SK-N-SH (cell line): Measurements from ENCODE around the gene PHF21A. TPM values are rescaled to one million over a fixed set of nuclear protein-coding genes. Genes with fewer than 3 reads are reported as not detected.

Experiments
- CTCF ChIA-PET: fragments of 300-600, 350-600 bp; formaldehyde crosslinking; extraction: SDS; loops from one replicate; lab custom pipeline; 2021; lab: Yijun Ruan, JAX
- POLR2A ChIA-PET: fragments of 350-600 bp; sonication (Branson Sonifier 250); formaldehyde crosslinking; extraction: SDS; loops from one replicate; lab custom pipeline; 2020; ENCODE audit warnings: antibody characterized with exemption, inconsistent platforms; lab: Yijun Ruan, JAX
- DNase-seq: peaks from one replicate; pipeline ENCODE4 v3.0.0; 2012
- H2AFZ ChIP-seq: fragments of 200-600 bp; sonication (generic); 2 replicates; pipeline ENCODE4 v1.8.1; 2016; ENCODE audit warnings: antibody characterized with exemption, mild to moderate bottlenecking, low read depth
- H3F3A ChIP-seq: fragments of 200-600 bp; sonication (generic); replicated peaks from 2 replicates; pipeline ENCODE3; 2016; ENCODE audit warnings: antibody characterized with exemption, mild to moderate bottlenecking; ENCODE audit not compliant: insufficient read depth
- H3K27ac ChIP-seq, 2 experiments: fragments of 200-500 bp in 1 of 2; fragments of 200-600 bp in 1 of 2; sonication (Bioruptor generic) in 1 of 2; sonication (generic), shearing (Covaris generic) in 1 of 2; 2 replicates each; pipeline versions ENCODE4 v1.5.1 to v1.6.1; 2014 to 2016; ENCODE audit warnings: low read depth in 2 of 2, inconsistent platforms in 1 of 2, low read length in 1 of 2, mild to moderate bottlenecking in 1 of 2, mixed read lengths in 1 of 2
- H3K27me3 ChIP-seq: fragments of 200-600 bp; sonication (generic), shearing (Covaris generic); 2 replicates; pipeline ENCODE4 v1.6.1; 2016; ENCODE audit warnings: mixed run types; ENCODE audit not compliant: insufficient read depth
- H3K36me3 ChIP-seq, 2 experiments: fragments of 200-500 bp in 1 of 2; fragments of 200-600 bp in 1 of 2; sonication (Bioruptor generic) in 1 of 2; sonication (generic) in 1 of 2; replicated peaks in 1 of 2; 2 replicates each; pipeline versions ENCODE3 to v1.5.1; 2014 to 2016; ENCODE audit warnings: low read length in 1 of 2, mild to moderate bottlenecking in 1 of 2; ENCODE audit not compliant: insufficient read depth in 2 of 2, control insufficient read depth in 1 of 2
- H3K4me1 ChIP-seq, 2 experiments: fragments of 200-500 bp in 1 of 2; fragments of 200-600 bp in 1 of 2; sonication (Bioruptor generic) in 1 of 2; sonication (generic), shearing (Covaris generic) in 1 of 2; 2 replicates each; pipeline versions ENCODE4 v1.5.1 to v1.6.1; 2014 to 2016; ENCODE audit warnings: low read depth in 1 of 2, low read length in 1 of 2, mixed run types in 1 of 2; ENCODE audit not compliant: insufficient read depth in 2 of 2, control insufficient read depth in 1 of 2
- H3K4me2 ChIP-seq: fragments of 200-600 bp; sonication (generic), shearing (Covaris generic); 2 replicates; pipeline ENCODE4 v1.6.1; 2017; ENCODE audit warnings: mixed run types
- H3K4me3 ChIP-seq, 2 experiments: fragments of 200-500 bp in 1 of 2; fragments of 200-600 bp in 1 of 2; sonication (Bioruptor generic) in 1 of 2; sonication (generic), shearing (Covaris generic) in 1 of 2; 2 replicates each; pipeline versions ENCODE4 v1.5.1 to v1.8.1; 2014 to 2016; ENCODE audit warnings: low read depth in 2 of 2, inconsistent platforms in 1 of 2, low read length in 1 of 2, mild to moderate bottlenecking in 1 of 2, mixed read lengths in 1 of 2, moderate library complexity in 1 of 2
- H3K79me2 ChIP-seq: fragments of 200-600 bp; sonication (generic); 2 replicates; pipeline ENCODE4 v1.8.1; 2017; ENCODE audit warnings: mild to moderate bottlenecking; ENCODE audit not compliant: insufficient read depth
- H3K9ac ChIP-seq: fragments of 200-600 bp; sonication (generic); 2 replicates; pipeline ENCODE4 v1.6.1; 2017; ENCODE audit warnings: mixed run types
- H3K9me2 ChIP-seq: fragments of 200-600 bp; sonication (generic); 2 replicates; pipeline ENCODE4 v1.6.1; 2017; ENCODE audit warnings: mixed run types
- H3K9me3 ChIP-seq: fragments of 200-600 bp; sonication (generic); 2 replicates; pipeline ENCODE4 v1.6.1; 2017; ENCODE audit warnings: mixed run types, mild to moderate bottlenecking, moderate library complexity
- H4K20me1 ChIP-seq: fragments of 200-600 bp; sonication (generic); 2 replicates; pipeline ENCODE4 v1.6.1; 2017; ENCODE audit warnings: mild to moderate bottlenecking, mixed run types; ENCODE audit not compliant: insufficient read depth
- EZH2phosphoT487 ChIP-seq: fragments of 200-600 bp; sonication (generic); IDR thresholded peaks from 2 replicates; pipeline ENCODE4 v1.6.1; 2017; ENCODE audit warnings: low read depth, mixed run types, mild to moderate bottlenecking, antibody characterized with exemption, moderate library complexity, borderline replicate concordance
- FOXJ3 ChIP-seq: sonication (generic); formaldehyde crosslinking; IDR thresholded peaks from 2 replicates; pipeline ENCODE4 v1.5.1; 2020; ENCODE audit warnings: mild to moderate bottlenecking, missing genetic modification reagents
- FOXM1 ChIP-seq: IDR thresholded peaks from 2 replicates; pipeline ENCODE4 v1.4.0; 2012; ENCODE audit warnings: low read depth, mild to moderate bottlenecking
- GABPA ChIP-seq: IDR thresholded peaks from 2 replicates; pipeline ENCODE4 v1.4.0; 2012; ENCODE audit warnings: low read depth, mild to moderate bottlenecking
- GATA2 ChIP-seq: sonication (generic); formaldehyde crosslinking; IDR thresholded peaks from 2 replicates; pipeline ENCODE4 v1.5.0; 2020; ENCODE audit warnings: mild to moderate bottlenecking, missing genetic modification reagents
- IRF3 ChIP-seq: fragments of 150-350 bp; IDR thresholded peaks from 2 replicates; pipeline ENCODE4 v1.6.1; 2016; ENCODE audit warnings: mild to moderate bottlenecking, low read depth, low read length
- JUND ChIP-seq: IDR thresholded peaks from 2 replicates; pipeline ENCODE4 v1.4.0; 2012
- MAX ChIP-seq: IDR thresholded peaks from 2 replicates; pipeline ENCODE4 v1.4.0; 2012; ENCODE audit warnings: low read depth
- NFIC ChIP-seq: IDR thresholded peaks from 2 replicates; pipeline ENCODE4 v1.4.0; 2012; ENCODE audit warnings: borderline replicate concordance
- POLR2AphosphoS5 ChIP-seq: IDR thresholded peaks from 2 replicates; pipeline ENCODE4 v1.6.1; 2012; ENCODE audit warnings: low read depth, low read length
- RAD21 ChIP-seq: IDR thresholded peaks from 2 replicates; pipeline ENCODE4 v1.6.1; 2012; ENCODE audit warnings: mild to moderate bottlenecking, low read length
- REST ChIP-seq: IDR thresholded peaks from 2 replicates; pipeline ENCODE4 v1.6.1; 2012; ENCODE audit warnings: mild to moderate bottlenecking, low read depth, low read length, moderate library complexity
- RFX5 ChIP-seq: IDR thresholded peaks from 2 replicates; pipeline ENCODE4 v1.6.1; 2012; ENCODE audit warnings: mild to moderate bottlenecking, improper control_type of control experiment, low read length
- RXRA ChIP-seq: IDR thresholded peaks from 2 replicates; pipeline ENCODE4 v1.4.0; 2012; ENCODE audit warnings: low read depth, mild to moderate bottlenecking, borderline replicate concordance
- SMC3 ChIP-seq: IDR thresholded peaks from 2 replicates; pipeline ENCODE4 v1.6.1; 2012; ENCODE audit warnings: low read depth, low read length, improper control_type of control experiment
- TAF1 ChIP-seq: IDR thresholded peaks from 2 replicates; pipeline ENCODE4 v1.6.1; 2012; ENCODE audit warnings: low read depth, mild to moderate bottlenecking, low read length, moderate library complexity, borderline replicate concordance
- TCF12 ChIP-seq: IDR thresholded peaks from 2 replicates; pipeline ENCODE4 v1.4.0; 2012
- USF2 ChIP-seq: fragments of 150-350 bp; IDR thresholded peaks from 2 replicates; pipeline ENCODE4 v1.6.1; 2017; ENCODE audit warnings: antibody characterized with exemption, low read length, low read depth, borderline replicate concordance
- YY1 ChIP-seq: IDR thresholded peaks from 2 replicates; pipeline ENCODE4 v1.4.0; 2012; ENCODE audit warnings: low read depth, mild to moderate bottlenecking
- ZBTB33 ChIP-seq: IDR thresholded peaks from 2 replicates; pipeline ENCODE4 v1.4.0; 2012; ENCODE audit warnings: low read depth, borderline replicate concordance
- WGBS: methylation state at CpG from one replicate; pipeline ENCODE4 v1.1.6; 2017; ENCODE audit warnings: low lambda C conversion rate; 5-methylcytosine and 5-hydroxymethylcytosine counted together
- polyA plus RNA-seq, 3 experiments: library from polyadenylated mRNA; depleted of rRNA; stranded (reverse); fragments of >200 nt; gene quantifications; 2 replicates each; pipeline ENCODE4 v1.2.3, GENCODE V29; 2012

The PHF21A gene
- polyA plus RNA-seq, 1 of the 3 experiments (the other 2 are of a cell fraction) = 18.8 TPM

GRCh38 chr11:46048198-46048597 is 73.1 kb downstream of the PHF21A start:
- Histone ChIP-seq H3K27ac (no peak overlapping the region), H3K9ac (no peak overlapping the region), H3K9me2 (no peaks in the 10 kb centered on the region), H3K4me1 (peaks cover 21 to 27% of the 10 kb centered on the region in 2 experiments), H3K4me2 (no peak overlapping the region), H4K20me1 (peaks cover 10% of the 10 kb centered on the region; the same call in 1 of the 2 replicates), H3K9me3 (no peaks in the 10 kb centered on the region), H3F3A (peaks cover 7% of the 10 kb centered on the region), H3K36me3 (peaks cover 4% of the 10 kb centered on the region in 2 experiments), H3K79me2 (no peaks in the 10 kb centered on the region), H2AFZ (no peak overlapping the region), H3K27me3 (no peaks in the 10 kb centered on the region), H3K4me3 (no peak overlapping the region)
- no peak for DNase-seq
- TF ChIP-seq RAD21 (no peak), TAF1 (no peak), EZH2phosphoT487 (no peak), RXRA (no peak)
- WGBS = 100% methylated on average over 1 of the region's 1 CpG
- POLR2A ChIA-PET = no interaction called here
- CTCF ChIA-PET = no interaction called here

GRCh38 chr11:46047520-46047919 is 73.7 kb downstream of the PHF21A start:
- no peak overlapping the region for H2AFZ ChIP-seq
- no peak for TF ChIP-seq REST
- no peak for TF ChIP-seq MAX
- TF ChIP-seq USF2 = no peak
- no peak for TF ChIP-seq JUND
- no peak for TF ChIP-seq FOXM1
- TF ChIP-seq POLR2AphosphoS5 = no peak
- no peak for TF ChIP-seq FOXJ3 (CRISPR knock-in tag)
- TF ChIP-seq TCF12 = no peak
- no peak for TF ChIP-seq SMC3
- TF ChIP-seq TAF1 = no peak
- no peak for TF ChIP-seq ZBTB33
- no peak for TF ChIP-seq GABPA
- no peak for TF ChIP-seq EZH2phosphoT487
- TF ChIP-seq RFX5 = no peak
- TF ChIP-seq YY1 = no peak
- no peak for TF ChIP-seq RAD21
- TF ChIP-seq IRF3 = no peak
- no peak for TF ChIP-seq NFIC
- TF ChIP-seq RXRA = no peak
- TF ChIP-seq GATA2 (CRISPR knock-in tag) = no peak
- H3K79me2 ChIP-seq = no peaks in the 10 kb centered on the region
- peaks cover 21 to 27% of the 10 kb centered on the region in 2 experiments for H3K4me1 ChIP-seq
- H3K9ac ChIP-seq = no peak overlapping the region
- H3F3A ChIP-seq = peaks cover 7% of the 10 kb centered on the region
- H3K27ac ChIP-seq = no peak overlapping the region
- H3K9me3 ChIP-seq = no peaks in the 10 kb centered on the region
- ChIA-PET POLR2A (no interaction called here), CTCF (no interaction called here)
- peaks cover 10% of the 10 kb centered on the region; the same call in 1 of the 2 replicates for H4K20me1 ChIP-seq
- peaks cover 0 to 4% of the 10 kb centered on the region in 2 experiments for H3K36me3 ChIP-seq
- no peaks in the 10 kb centered on the region for H3K9me2 ChIP-seq
- no peaks in the 10 kb centered on the region for H3K27me3 ChIP-seq
- H3K4me3 ChIP-seq = no peak overlapping the region
- no peak for DNase-seq
- H3K4me2 ChIP-seq = no peak overlapping the region
